Gastroesophageal sphincter (tissue), 4 donors: ENCODE data around the gene IMP4. TPM values are rescaled to one million over a fixed set of nuclear protein-coding genes. Genes with fewer than 3 reads are reported as not detected.

Source experiments
- small RNA-seq, 4 donors: library from RNA; depleted of rRNA; stranded (forward); fragments of <200 nt; gene quantifications; one replicate each; pipeline ENCODE3, GENCODE V24; 2016
- total RNA-seq, 4 donors: library from RNA; depleted of rRNA; stranded (reverse); fragments of >200 nt; gene quantifications; one replicate each; pipeline ENCODE4 v1.1.0, GENCODE V29; 2016

Gene IMP4
- total RNA-seq, 4 donors from 2014 or later, result 78.8 to 143 (median 113) TPM

Small RNAs within 50 kb of the gene (small RNA-seq; reads per million reads assigned to genes)
- 0 reads per million in 4 donors for gene AC132479.1

Other genes with a start within 250 kb of the IMP4 start
- gene POTEF, start 213.7 kb upstream of the IMP4 start, total RNA-seq, result not detected
- 1 to 10 TPM; 2.0 to 5.1 (median 4.3) TPM for gene CCDC74B, start 197.8 kb upstream of the IMP4 start, total RNA-seq
- gene SMPD4, start 161.3 kb upstream of the IMP4 start, total RNA-seq, result 10 to 100 TPM; 27.7 to 50.0 (median 37.0) TPM
- gene MZT2B, start 160.6 kb upstream of the IMP4 start, total RNA-seq, result 100 to 1,000 TPM; 144 to 174 (median 154) TPM
- gene TUBA3E, start 144.5 kb upstream of the IMP4 start, total RNA-seq, result not detected
- gene PTPN18, start 13.2 kb downstream of the IMP4 start, total RNA-seq, result 10 to 100 TPM; 34.6 to 53.8 (median 39.1) TPM
- gene POTEI, start 166.4 kb downstream of the IMP4 start, total RNA-seq, result under 1 TPM in 1 of 4 donors, not detected in 3; 0.04 TPM
- gene CFC1B, start 178.3 kb downstream of the IMP4 start, total RNA-seq, result not detected